HepG2 (cell line): Measurements from ENCODE around the gene KCNQ5. TPM values are rescaled to one million over a fixed set of nuclear protein-coding genes. Genes with fewer than 3 reads are reported as not detected.

Source experiments
- ATAC-seq: fragments of 200-7000 bp; cut with Tn5 transposase; 3 replicates; pipeline ENCODE4 v1.9.1; 2020; ENCODE audit warnings: mild to moderate bottlenecking, moderate library complexity
- BruUV-seq: library from RNA; stranded (reverse); fragments of 400-500 nt; replicated peaks from 2 replicates; lab custom pipeline; 2021; lab: Mats Ljungman, UMichigan
- CTCF ChIA-PET: fragments of 300-600 bp; formaldehyde crosslinking; extraction: SDS; loops from one replicate; lab custom pipeline; 2021; ENCODE audit warnings: low total read pairs, inconsistent platforms, low intra/inter-chr PET ratio; lab: Yijun Ruan, JAX
- POLR2A ChIA-PET: fragments of 350-600 bp; sonication (Branson Sonifier 250); formaldehyde crosslinking; loops from one replicate; lab custom pipeline; 2020; ENCODE audit warnings: antibody characterized with exemption, inconsistent platforms; lab: Yijun Ruan, JAX
- DNase-seq: peaks from one replicate; pipeline ENCODE4 v3.0.0-alpha.2; 2015; ENCODE audit warnings: low spot score
- FAIRE-seq: peaks from 3 replicates; lab custom pipeline; 2011; peaks lifted over from hg19 to GRCh38; lab: Jason Lieb, UNC
- H2AFZ ChIP-seq: one replicate; pipeline ENCODE4 v1.6.1; 2011; ENCODE audit warnings: low read length, inconsistent platforms
- H3K27ac ChIP-seq: fragments of 300-600 bp; 3 replicates; pipeline ENCODE4 v1.8.0; 2011; ENCODE audit warnings: mixed run types, mild to moderate bottlenecking, mixed read lengths, low read length, inconsistent platforms; ENCODE audit not compliant: insufficient read depth; ENCODE audit errors: extremely low read length
- H3K27me3 ChIP-seq, 2 experiments: fragments of 200-600 bp in 1 of 2; 2 replicates in 1 of 2; 3 replicates in 1 of 2; pipeline versions ENCODE4 v1.6.0 to v1.8.0; 2011; ENCODE audit warnings: low read length in 2 of 2, mild to moderate bottlenecking in 2 of 2, moderate library complexity in 2 of 2, inconsistent platforms in 1 of 2; ENCODE audit not compliant: insufficient read depth in 2 of 2, control insufficient read depth in 1 of 2
- H3K36me3 ChIP-seq, 2 experiments: fragments of 200-600 bp in 1 of 2; replicated peaks in 1 of 2; 2 replicates in 1 of 2; 3 replicates in 1 of 2; pipeline versions ENCODE4 v1.5.1 to v1.8.0; 2011; ENCODE audit warnings: low read length in 2 of 2, inconsistent platforms in 1 of 2; ENCODE audit not compliant: insufficient read depth in 2 of 2, control insufficient read depth in 1 of 2
- H3K4me1 ChIP-seq: 2 replicates; pipeline ENCODE4 v1.5.1; 2012; ENCODE audit warnings: low read length, inconsistent platforms; ENCODE audit not compliant: insufficient read depth
- H3K4me2 ChIP-seq: 2 replicates; pipeline ENCODE4 v1.6.0; 2011; ENCODE audit warnings: low read depth, low read length, inconsistent platforms
- H3K4me3 ChIP-seq, 3 experiments: fragments of 200-600 bp in 1 of 3; sonication (generic), shearing (Covaris generic) in 1 of 3; replicated peaks in 1 of 3; 2 replicates each; pipeline ENCODE4 v1.5.1; 2011 to 2016; ENCODE audit warnings: low read length in 3 of 3, inconsistent platforms in 2 of 3, low read depth in 2 of 3, mild to moderate bottlenecking in 2 of 3, control low read depth in 1 of 3, mixed read lengths in 1 of 3; ENCODE audit not compliant: insufficient read depth in 1 of 3
- H3K79me2 ChIP-seq: one replicate; pipeline ENCODE4 v1.6.1; 2011; ENCODE audit warnings: low read length, inconsistent platforms; ENCODE audit not compliant: insufficient read depth
- H3K9ac ChIP-seq: 2 replicates; pipeline ENCODE4 v1.6.0; 2011; ENCODE audit warnings: mild to moderate bottlenecking, low read depth, low read length, inconsistent platforms; ENCODE audit not compliant: insufficient read depth
- H3K9me3 ChIP-seq: 2 replicates; pipeline ENCODE4 v1.5.1; 2012; ENCODE audit warnings: mild to moderate bottlenecking, low read length
- H4K20me1 ChIP-seq: 2 replicates; pipeline ENCODE4 v1.6.0; 2011; ENCODE audit warnings: inconsistent platforms, mild to moderate bottlenecking, low read length, moderate library complexity; ENCODE audit not compliant: insufficient read depth
- ATF6 ChIP-seq: sonication (generic); formaldehyde crosslinking; conservative IDR thresholded peaks from 2 replicates; pipeline ENCODE4 v1.4.0; 2020; ENCODE audit warnings: missing genetic modification reagents
- CENPBD1 ChIP-seq: sonication (generic); formaldehyde crosslinking; IDR thresholded peaks from 2 replicates; pipeline ENCODE4 v1.8.0; 2022; ENCODE audit warnings: missing genetic modification reagents, low read depth, mild to moderate bottlenecking, borderline replicate concordance
- IKZF5 ChIP-seq: IDR thresholded peaks from 2 replicates; pipeline ENCODE4 v1.6.1; 2018; ENCODE audit warnings: missing genetic modification reagents, mild to moderate bottlenecking, missing compliant biosample characterization
- NFAT5 ChIP-seq: sonication (generic); formaldehyde crosslinking; IDR thresholded peaks from 2 replicates; pipeline ENCODE4 v1.4.0; 2020; ENCODE audit warnings: missing genetic modification reagents
- POGZ ChIP-seq: sonication (generic); formaldehyde crosslinking; IDR thresholded peaks from 2 replicates; pipeline ENCODE4 v1.4.0; 2020; ENCODE audit warnings: mild to moderate bottlenecking, missing genetic modification reagents
- SNAPC5 ChIP-seq: sonication (generic); formaldehyde crosslinking; IDR thresholded peaks from 2 replicates; pipeline ENCODE4 v1.8.1; 2023; ENCODE audit warnings: mild to moderate bottlenecking, missing genetic modification reagents, borderline replicate concordance
- TGIF2 ChIP-seq: IDR thresholded peaks from 2 replicates; pipeline ENCODE4 v1.6.1; 2016; ENCODE audit warnings: control low read depth, missing compliant biosample characterization
- ZBTB25 ChIP-seq: IDR thresholded peaks from 2 replicates; pipeline ENCODE4 v1.6.1; 2018; ENCODE audit warnings: missing genetic modification reagents
- ZBTB42 ChIP-seq: sonication (generic); formaldehyde crosslinking; IDR thresholded peaks from 2 replicates; pipeline ENCODE4 v1.5.0; 2020; ENCODE audit warnings: mild to moderate bottlenecking, missing genetic modification reagents
- ZNF629 ChIP-seq: sonication (generic); formaldehyde crosslinking; conservative IDR thresholded peaks from 2 replicates; pipeline ENCODE4 v1.5.0; 2020; ENCODE audit warnings: missing genetic modification reagents
- ZNF83 ChIP-seq: sonication (generic); formaldehyde crosslinking; IDR thresholded peaks from 2 replicates; pipeline ENCODE4 v1.4.0; 2020; ENCODE audit warnings: missing genetic modification reagents, mild to moderate bottlenecking, borderline replicate concordance
- ZUFSP ChIP-seq: sonication (generic); formaldehyde crosslinking; IDR thresholded peaks from 2 replicates; pipeline ENCODE4 v1.9.0; 2021; ENCODE audit warnings: missing genetic modification reagents, mild to moderate bottlenecking, borderline replicate concordance
- WGBS: methylation state at CpG from one replicate; pipeline ENCODE4 v1.1.6; 2017; ENCODE audit warnings: low lambda C conversion rate; 5-methylcytosine and 5-hydroxymethylcytosine counted together
- in situ Hi-C: cut with HindIII; loops from 2 replicates; pipeline ENCODE4 v1.10.0; 2017; ENCODE audit warnings: low pct_unique_long_range_greater_than_20kb; ENCODE audit not compliant: extremely low pct_ligation_motif_present
- intact Hi-C: fragments of 100-400 bp; cut with micrococcal nuclease; formaldehyde crosslinking; loops from one replicate; pipeline ENCODE4 v1.10.0; 2022; ENCODE audit not compliant: unreplicated experiment
- polyA plus RNA-seq, 8 experiments: library from polyadenylated mRNA; depleted of rRNA in 3 of 8; stranded (reverse) in 7 of 8; unstranded in 1 of 8; fragments of >200 nt; fragmentation: Illumina TruSeq in 4 of 8; extraction: Trizol in 4 of 8; gene quantifications; 2 replicates each; pipeline versions ENCODE4 v1.2.1 to v1.2.3, GENCODE V29; 2011 to 2016; ENCODE audit warnings: low read depth in 4 of 8, missing spikeins in 1 of 8, mixed read lengths in 1 of 8; ENCODE audit not compliant: insufficient read depth in 1 of 8
- total RNA-seq, 5 experiments: library from RNA; depleted of rRNA; stranded (reverse); fragments of >200 nt; fragmentation: Illumina TruSeq; extraction: Trizol; gene quantifications; 2 replicates each; pipeline ENCODE4 v1.2.3, GENCODE V29; 2016; ENCODE audit warnings: low read depth in 1 of 5

The KCNQ5 gene
- total and polyA plus RNA-seq, 2 of the 13 experiments (the other 11 are each of a cell fraction or from before 2014, with no cell fraction given), result 0.04 TPM; not detected in 1

- intact Hi-C loops, result no loop called here
- FAIRE-seq, result no peak
- no peak for ATAC-seq
- DNase-seq, result no peak
- no peak overlapping the region for H3K9ac ChIP-seq
- ChIA-PET CTCF (no interaction called here), POLR2A (no interaction called here)
- no peaks in the 10 kb centered on the region for H3K4me1 ChIP-seq
- H4K20me1 ChIP-seq, result no peaks in the 10 kb centered on the region
- WGBS, result 0% methylated on average over 1 of the region's 1 CpG
- H3K27me3 ChIP-seq, result no peaks in the 10 kb centered on the region
- BruUV-seq, result no TSS peak
- H3K4me3 ChIP-seq, result no peak overlapping the region
- no peaks in the 10 kb centered on the region for H3K79me2 ChIP-seq
- H3K27ac ChIP-seq, result no peak overlapping the region
- no peaks in the 10 kb centered on the region for H3K36me3 ChIP-seq
- H2AFZ ChIP-seq, result no peak overlapping the region
- in situ Hi-C loops, result no loop called here
- H3K9me3 ChIP-seq, result no peaks in the 10 kb centered on the region
- no peak overlapping the region for H3K4me2 ChIP-seq
- no peak for TF ChIP-seq ZBTB25 (CRISPR knock-in tag)
- TF ChIP-seq NFAT5 (CRISPR knock-in tag), result no peak
- TF ChIP-seq SNAPC5 (CRISPR knock-in tag), result no peak
- no peak for TF ChIP-seq ATF6
- no peak for TF ChIP-seq IKZF5 (CRISPR knock-in tag)
- TF ChIP-seq POGZ (CRISPR knock-in tag), result no peak
- TF ChIP-seq CENPBD1 (CRISPR knock-in tag), result no peak
- no peak for TF ChIP-seq ZBTB42 (CRISPR knock-in tag)
- no peak for TF ChIP-seq ZNF83 (CRISPR knock-in tag)
- no peak for TF ChIP-seq ZNF629 (CRISPR knock-in tag)
- no peak for TF ChIP-seq TGIF2 (CRISPR knock-in tag)
- no peak for TF ChIP-seq ZUFSP
Observed at GRCh38 chr6:72956272-72956671, 334.4 kb downstream of the KCNQ5 start.
